Liver (tissue), 3 donors: ENCODE measurements around the gene ALDH1L1.

ENCODE experiments used
- CTCF ChIP-seq: fragments of 150-350 bp; IDR thresholded peaks from 2 replicates; pipeline ENCODE4 v1.5.1; 2017; ENCODE audit warnings: improper control_type of control experiment, low read depth, low read length; ENCODE audit not compliant: missing input control
- EGR1 ChIP-seq, 2 donors: IDR thresholded peaks; 2 replicates each; pipeline ENCODE4 v1.6.1; 2016 to 2018; ENCODE audit warnings: antibody characterized with exemption in 2 of 2, low read depth in 2 of 2
- NR2F2 ChIP-seq: IDR thresholded peaks from 2 replicates; pipeline ENCODE4 v1.6.1; 2016; ENCODE audit warnings: antibody characterized with exemption
- TAF1 ChIP-seq: conservative IDR thresholded peaks from 2 replicates; pipeline ENCODE4 v1.6.1; 2016; ENCODE audit warnings: antibody characterized with exemption, mild to moderate bottlenecking
- TF ChIP-seq, protein P1 (sequence below): IDR thresholded peaks from 2 replicates; pipeline ENCODE4 v1.6.1; 2016; ENCODE audit warnings: antibody characterized with exemption, mild to moderate bottlenecking
- TF ChIP-seq, protein P2 (sequence below): IDR thresholded peaks from 2 replicates; pipeline ENCODE4 v1.6.1; 2016; ENCODE audit warnings: antibody characterized with exemption
- donor health status: healthy.
- donor health status: healthy.

DNA sequence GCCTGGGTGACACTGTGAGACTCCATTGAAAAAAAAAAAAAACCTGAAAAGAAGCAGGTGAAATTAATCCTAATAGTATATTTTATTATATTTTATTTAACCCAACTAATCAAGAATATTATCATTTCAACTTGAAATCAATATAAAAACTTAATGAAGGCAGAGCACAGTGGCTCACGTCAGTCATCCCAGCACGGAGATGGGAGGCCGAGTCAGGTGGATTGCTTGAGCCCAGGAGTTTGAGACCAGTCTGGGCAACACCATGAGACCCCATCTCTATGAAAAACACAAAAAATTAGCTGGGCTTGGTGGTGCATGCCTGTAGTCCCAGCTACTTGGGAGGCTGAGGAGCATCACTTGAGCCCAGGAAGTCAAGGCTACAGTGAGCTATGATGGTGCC is 63.2 kb downstream of the ALDH1L1 start:
- no peak for TF ChIP-seq TAF1
- TF ChIP-seq, protein P1, sequence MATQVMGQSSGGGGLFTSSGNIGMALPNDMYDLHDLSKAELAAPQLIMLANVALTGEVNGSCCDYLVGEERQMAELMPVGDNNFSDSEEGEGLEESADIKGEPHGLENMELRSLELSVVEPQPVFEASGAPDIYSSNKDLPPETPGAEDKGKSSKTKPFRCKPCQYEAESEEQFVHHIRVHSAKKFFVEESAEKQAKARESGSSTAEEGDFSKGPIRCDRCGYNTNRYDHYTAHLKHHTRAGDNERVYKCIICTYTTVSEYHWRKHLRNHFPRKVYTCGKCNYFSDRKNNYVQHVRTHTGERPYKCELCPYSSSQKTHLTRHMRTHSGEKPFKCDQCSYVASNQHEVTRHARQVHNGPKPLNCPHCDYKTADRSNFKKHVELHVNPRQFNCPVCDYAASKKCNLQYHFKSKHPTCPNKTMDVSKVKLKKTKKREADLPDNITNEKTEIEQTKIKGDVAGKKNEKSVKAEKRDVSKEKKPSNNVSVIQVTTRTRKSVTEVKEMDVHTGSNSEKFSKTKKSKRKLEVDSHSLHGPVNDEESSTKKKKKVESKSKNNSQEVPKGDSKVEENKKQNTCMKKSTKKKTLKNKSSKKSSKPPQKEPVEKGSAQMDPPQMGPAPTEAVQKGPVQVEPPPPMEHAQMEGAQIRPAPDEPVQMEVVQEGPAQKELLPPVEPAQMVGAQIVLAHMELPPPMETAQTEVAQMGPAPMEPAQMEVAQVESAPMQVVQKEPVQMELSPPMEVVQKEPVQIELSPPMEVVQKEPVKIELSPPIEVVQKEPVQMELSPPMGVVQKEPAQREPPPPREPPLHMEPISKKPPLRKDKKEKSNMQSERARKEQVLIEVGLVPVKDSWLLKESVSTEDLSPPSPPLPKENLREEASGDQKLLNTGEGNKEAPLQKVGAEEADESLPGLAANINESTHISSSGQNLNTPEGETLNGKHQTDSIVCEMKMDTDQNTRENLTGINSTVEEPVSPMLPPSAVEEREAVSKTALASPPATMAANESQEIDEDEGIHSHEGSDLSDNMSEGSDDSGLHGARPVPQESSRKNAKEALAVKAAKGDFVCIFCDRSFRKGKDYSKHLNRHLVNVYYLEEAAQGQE: no peak
- no peak for TF ChIP-seq CTCF
- TF ChIP-seq, protein P2, sequence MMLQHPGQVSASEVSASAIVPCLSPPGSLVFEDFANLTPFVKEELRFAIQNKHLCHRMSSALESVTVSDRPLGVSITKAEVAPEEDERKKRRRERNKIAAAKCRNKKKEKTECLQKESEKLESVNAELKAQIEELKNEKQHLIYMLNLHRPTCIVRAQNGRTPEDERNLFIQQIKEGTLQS: no peak
- no peak for TF ChIP-seq NR2F2
- TF ChIP-seq EGR1 (IDR thresholded peaks at IDR 0.05; ENCODE audit: low read depth in 2 of 2): no peak
